ENCODE data around the gene ESYT1. TPM values are rescaled to one million over a fixed set of nuclear protein-coding genes. Genes with fewer than 3 reads are reported as not detected.

The ESYT1 gene
- total RNA-seq, 1 donor from 2014 or later: 101 TPM

DNA sequence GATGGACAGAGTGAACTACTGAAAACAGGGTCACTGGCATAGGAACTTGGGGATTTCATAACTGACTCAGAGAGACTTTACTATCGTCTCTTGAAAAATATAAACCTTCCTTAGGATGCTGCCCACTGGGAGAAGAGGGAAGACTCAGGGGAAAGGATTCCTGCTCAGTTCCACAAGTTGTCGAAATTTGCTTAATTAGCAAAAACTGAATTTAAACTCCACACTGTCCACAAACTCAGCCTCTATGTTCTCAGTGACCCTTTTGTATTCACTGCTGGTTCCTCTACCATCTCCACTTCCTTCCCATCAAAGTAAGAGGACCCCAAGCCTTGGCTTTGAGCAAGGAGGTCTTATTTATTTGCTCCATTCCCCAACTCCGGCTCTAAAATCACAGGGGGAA, 17.1 kb downstream of the ESYT1 start:
- Histone ChIP-seq H3K4me3 (no peak overlapping the region), H3K4me1 (peaks cover 13% of the 10 kb centered on the region), H3K27me3 (no peaks in the 10 kb centered on the region), H3K36me3 (peaks cover 53% of the 10 kb centered on the region), H3K9me3 (no peaks in the 10 kb centered on the region), H3K27ac (no peak overlapping the region)
- TF ChIP-seq, protein P1, sequence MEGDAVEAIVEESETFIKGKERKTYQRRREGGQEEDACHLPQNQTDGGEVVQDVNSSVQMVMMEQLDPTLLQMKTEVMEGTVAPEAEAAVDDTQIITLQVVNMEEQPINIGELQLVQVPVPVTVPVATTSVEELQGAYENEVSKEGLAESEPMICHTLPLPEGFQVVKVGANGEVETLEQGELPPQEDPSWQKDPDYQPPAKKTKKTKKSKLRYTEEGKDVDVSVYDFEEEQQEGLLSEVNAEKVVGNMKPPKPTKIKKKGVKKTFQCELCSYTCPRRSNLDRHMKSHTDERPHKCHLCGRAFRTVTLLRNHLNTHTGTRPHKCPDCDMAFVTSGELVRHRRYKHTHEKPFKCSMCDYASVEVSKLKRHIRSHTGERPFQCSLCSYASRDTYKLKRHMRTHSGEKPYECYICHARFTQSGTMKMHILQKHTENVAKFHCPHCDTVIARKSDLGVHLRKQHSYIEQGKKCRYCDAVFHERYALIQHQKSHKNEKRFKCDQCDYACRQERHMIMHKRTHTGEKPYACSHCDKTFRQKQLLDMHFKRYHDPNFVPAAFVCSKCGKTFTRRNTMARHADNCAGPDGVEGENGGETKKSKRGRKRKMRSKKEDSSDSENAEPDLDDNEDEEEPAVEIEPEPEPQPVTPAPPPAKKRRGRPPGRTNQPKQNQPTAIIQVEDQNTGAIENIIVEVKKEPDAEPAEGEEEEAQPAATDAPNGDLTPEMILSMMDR (IDR thresholded peaks at IDR 0.05): no peak
- intact Hi-C loops (cut with DNase I): no loop called here
- ATAC-seq: no peak
- DNase-seq: no peak

DNA sequence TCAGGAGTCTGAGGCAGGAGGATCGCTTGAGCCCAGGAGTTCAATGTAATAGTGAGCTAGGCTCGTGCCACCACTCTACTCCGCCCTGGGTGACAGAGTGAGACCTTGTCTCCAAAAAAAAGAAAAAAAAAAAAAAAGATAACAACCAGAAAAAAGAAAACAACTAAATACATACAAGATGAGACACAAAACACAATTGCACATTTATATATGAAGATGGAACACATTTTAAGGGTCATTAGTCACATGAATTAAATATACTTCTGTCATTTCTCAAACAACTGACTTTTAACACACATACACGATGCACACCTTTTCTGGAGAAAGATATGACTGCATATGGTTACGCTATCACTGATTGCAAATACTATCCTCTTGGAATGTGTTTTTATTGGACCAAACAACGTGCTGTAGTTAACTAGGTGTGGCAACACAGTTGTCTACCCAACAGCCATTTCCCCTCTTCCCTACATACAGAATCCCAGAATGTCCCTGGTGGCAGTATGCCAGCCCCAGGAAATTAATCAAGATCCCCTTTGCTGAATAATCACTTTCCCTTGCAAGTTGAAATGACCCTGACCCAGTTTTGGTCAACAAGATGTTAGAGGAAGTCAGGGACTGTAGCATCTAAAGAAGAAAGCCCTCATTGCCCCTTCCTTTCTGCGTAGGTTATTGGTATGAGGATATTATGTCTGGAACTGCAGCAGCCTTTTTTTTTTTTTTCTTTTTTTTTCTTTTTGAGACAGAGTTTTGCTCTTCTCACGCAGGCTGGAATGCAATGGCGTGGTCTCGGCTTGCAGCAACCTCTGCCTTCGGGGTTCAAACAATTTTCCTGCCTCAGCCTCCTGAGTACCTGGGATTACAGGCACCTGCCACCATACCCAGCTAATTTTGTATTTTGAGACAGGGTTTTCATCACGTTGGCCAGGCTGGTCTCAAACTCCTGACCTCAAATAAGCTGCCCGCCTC, 18.7 kb downstream of the ESYT1 start:
- TF ChIP-seq, protein P1 (IDR thresholded peaks at IDR 0.05): no peak
- intact Hi-C loops (cut with DNase I): no loop called here
- Histone ChIP-seq H3K27me3 (no peaks in the 10 kb centered on the region), H3K27ac (peak overlapping the region; percentile 31), H3K4me1 (peaks cover 27% of the 10 kb centered on the region), H3K4me3 (no peak overlapping the region), H3K9me3 (no peaks in the 10 kb centered on the region), H3K36me3 (peaks cover 39% of the 10 kb centered on the region)
- ATAC-seq (no peak), DNase-seq (no peak)

DNA sequence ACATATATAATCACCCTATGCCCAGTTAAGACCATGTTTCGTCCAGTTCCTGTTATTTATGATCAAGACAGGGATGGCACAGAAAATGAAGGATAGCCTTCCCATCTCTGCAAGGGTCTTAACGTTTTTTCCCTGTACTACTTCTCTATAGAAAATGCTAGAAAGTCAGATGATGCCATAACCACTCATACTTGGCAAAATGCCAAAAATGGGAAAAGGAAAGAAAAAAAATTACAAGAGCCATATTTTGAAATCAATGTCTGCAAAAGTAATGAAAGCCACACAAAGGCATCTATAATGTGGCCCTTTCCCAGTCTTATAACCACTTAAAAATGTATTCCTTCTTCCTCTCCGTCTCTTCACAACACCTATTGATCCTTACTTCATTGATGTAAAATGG, 22.5 kb downstream of the ESYT1 start:
- Histone ChIP-seq H3K36me3 (peaks cover under 1% of the 10 kb centered on the region), H3K27me3 (no peaks in the 10 kb centered on the region), H3K27ac (no peak overlapping the region), H3K4me3 (no peak overlapping the region), H3K4me1 (peaks cover 24% of the 10 kb centered on the region), H3K9me3 (no peaks in the 10 kb centered on the region)
- DNase-seq (no peak), ATAC-seq (no peak)
- TF ChIP-seq, protein P1 (IDR thresholded peaks at IDR 0.05): no peak
- intact Hi-C loops (cut with DNase I): no loop called here

DNA sequence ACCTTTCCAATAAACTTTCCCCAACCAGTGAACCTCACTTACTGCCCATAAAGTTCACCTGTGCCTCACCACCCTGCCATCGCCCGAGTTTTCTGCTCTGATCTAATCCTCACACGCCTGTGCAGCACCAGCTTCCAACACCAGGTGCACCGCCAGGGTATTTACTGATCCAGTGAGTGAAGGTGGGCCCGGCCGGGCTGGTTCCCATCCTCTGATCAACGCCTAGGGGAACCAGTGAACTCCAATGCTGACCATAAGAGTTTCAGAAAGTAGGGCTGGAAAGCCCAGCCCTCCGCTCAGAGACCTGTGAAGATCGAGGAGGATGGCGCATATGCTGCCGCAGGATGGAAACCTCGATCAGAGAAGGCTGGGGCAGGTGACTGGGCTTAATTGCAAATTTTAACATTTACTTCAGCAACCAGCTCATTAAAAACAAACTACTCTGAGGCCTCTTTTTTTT, 23.6 kb downstream of the ESYT1 start:
- ATAC-seq: peak; percentile 70
- no peaks in the 10 kb centered on the region for H3K36me3 ChIP-seq
- intact Hi-C loops (cut with DNase I): no loop called here
- H3K27me3 ChIP-seq: no peaks in the 10 kb centered on the region
- peak overlapping the region; percentile 94 for H3K27ac ChIP-seq
- DNase-seq: peak; percentile 81
- H3K9me3 ChIP-seq: no peaks in the 10 kb centered on the region
- TF ChIP-seq, protein P1 (IDR thresholded peaks at IDR 0.05): peak; percentile 39
- H3K4me3 ChIP-seq: peak overlapping the region; percentile 79
- peaks cover 21% of the 10 kb centered on the region for H3K4me1 ChIP-seq

DNA sequence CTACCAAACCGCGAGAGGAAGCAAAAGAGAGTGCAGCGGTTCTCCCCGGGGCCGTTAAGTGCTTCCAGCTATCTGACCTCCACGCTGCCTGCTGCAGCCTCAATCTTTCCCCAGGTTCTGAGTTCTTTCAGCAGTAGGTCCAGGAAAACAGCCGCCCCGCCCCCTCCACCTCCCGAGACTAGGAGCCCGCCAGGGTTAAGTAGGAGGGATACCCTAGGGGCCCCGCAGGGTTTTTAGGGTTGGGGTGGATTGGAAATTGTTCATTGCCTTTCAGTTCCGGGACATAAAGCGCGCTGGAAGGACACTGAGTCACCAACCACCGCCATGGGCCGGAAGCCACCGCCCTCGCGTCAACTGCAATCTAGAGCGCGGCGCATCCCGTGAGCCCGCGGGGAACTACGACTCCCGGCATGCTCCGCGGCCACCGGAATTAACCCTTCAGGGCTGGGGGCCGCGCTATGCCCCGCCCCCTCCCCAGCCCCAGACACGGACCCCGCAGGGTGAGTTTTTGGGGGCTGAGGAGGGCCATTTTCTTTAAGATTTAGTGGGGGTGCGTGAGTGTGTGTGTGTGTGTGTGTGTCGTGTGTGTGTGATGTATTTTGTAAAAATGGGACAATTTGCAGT, 24.2 kb downstream of the ESYT1 start, which contains the start of gene MYL6B:
TSS of gene MYL6B (plus strand) at position 456 of the 624 bp plus-strand sequence. CDS start 1,332 bp downstream, outside the sequence.
- peak within 1 kb of the TSS; percentile 79 for H3K4me3 ChIP-seq
- DNase-seq (peak; percentile 97), ATAC-seq (peak; percentile 98)
- H3K9me3 ChIP-seq: no peaks in the 10 kb centered on the region
- peak within 1 kb of the TSS; percentile 94 for H3K27ac ChIP-seq
- intact Hi-C loops (cut with DNase I): no loop called here
- no peaks in the 10 kb centered on the region for H3K36me3 ChIP-seq
- peaks cover 16% of the 10 kb centered on the region for H3K4me1 ChIP-seq
- TF ChIP-seq, protein P1 (IDR thresholded peaks at IDR 0.05): no peak
- H3K27me3 ChIP-seq: no peaks in the 10 kb centered on the region
